Stimulated activated CD4-positive, alpha-beta T cell treated with anti-CD3 and anti-CD28 coated beads, Interleukin-2, amount 100 ng/mL, for 4 hours (primary cell): ENCODE measurements around the gene SMYD3.
"Not testable (repeated sequence)": the region's sequence is repeated elsewhere in the genome, so short reads cannot be mapped to it uniquely, and the experiment has no call there.

ENCODE experiments used
- DNase-seq: peaks from one replicate; pipeline ENCODE4 v3.0.0-alpha.2; 2020; ENCODE audit warnings: low read depth

SMYD3 gene

GRCh38 chr1:246416261-246416660 is 90.8 kb downstream of the SMYD3 start:
- DNase-seq = no peak

DNA sequence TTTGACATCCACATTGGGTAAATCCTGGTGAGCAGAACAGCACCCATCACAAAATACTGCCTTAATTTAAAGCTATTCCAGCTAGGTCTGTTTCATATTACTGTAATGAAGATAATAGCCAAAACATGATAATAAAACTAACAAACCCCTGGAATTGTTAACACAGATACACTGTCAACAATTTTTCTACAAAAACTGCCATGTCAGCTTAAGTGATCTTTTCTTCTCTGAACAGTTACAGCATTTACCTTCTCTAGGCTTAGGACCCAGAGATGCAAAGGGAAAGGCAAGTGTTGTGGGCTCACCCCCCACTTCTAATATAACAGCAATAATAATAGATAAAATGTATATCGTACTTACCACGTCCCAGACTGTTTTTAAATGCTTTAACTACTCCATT is 92.1 kb downstream of the SMYD3 start:
- no peak for DNase-seq

- DNase-seq = no peak
These were observed 93.6 kb downstream of the SMYD3 start for GRCh38 chr1:246413430-246413829.

- no peak for DNase-seq
These were observed 103.0 kb downstream of the SMYD3 start for GRCh38 chr1:246404078-246404477.

- DNase-seq = no peak
These were observed 108.8 kb downstream of the SMYD3 start for GRCh38 chr1:246398126-246398813.

- no peak for DNase-seq
These were observed 110.0 kb downstream of the SMYD3 start for GRCh38 chr1:246397046-246397445.

DNA sequence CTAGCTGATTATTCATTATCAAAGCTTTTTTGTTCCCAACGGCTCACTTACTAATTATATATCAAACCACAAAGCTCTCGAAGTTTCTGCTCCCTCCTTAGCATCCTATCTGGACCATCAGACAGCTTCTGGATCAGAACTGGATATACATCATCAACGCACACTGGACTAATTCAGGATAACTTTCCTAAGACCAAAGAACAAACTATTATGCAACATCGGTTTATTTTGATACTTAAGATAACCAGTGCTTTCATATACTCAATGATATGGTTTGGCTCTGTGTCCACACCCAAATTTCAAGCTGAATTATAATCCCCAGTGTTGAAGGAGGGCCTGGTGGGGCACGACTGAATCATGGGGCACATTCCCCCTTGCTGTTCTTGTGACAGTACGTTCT is 110.8 kb downstream of the SMYD3 start:
- DNase-seq = no peak

DNA sequence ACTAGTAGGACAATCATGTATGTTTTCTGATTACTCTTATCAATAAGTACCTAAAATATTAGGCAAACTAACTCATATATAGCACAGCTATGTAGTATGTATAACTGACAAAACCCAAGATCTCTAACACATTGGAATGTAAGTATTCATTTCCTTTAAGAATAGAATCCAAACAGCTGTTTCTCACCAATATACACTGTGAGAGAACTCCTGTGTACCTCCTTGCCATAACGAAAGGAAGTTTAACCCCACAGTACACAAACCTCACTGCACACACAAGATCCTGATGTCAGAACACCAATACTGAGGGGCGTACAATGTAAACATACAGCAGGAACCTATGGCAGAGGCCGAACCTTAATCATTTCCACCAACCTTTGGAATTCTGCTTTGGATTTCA is 113.0 kb downstream of the SMYD3 start:
- DNase-seq = no peak

GRCh38 chr1:246390855-246391254 is 116.2 kb downstream of the SMYD3 start:
- DNase-seq = no peak

GRCh38 chr1:246384616-246385015 is 122.5 kb downstream of the SMYD3 start:
- no peak for DNase-seq

DNA sequence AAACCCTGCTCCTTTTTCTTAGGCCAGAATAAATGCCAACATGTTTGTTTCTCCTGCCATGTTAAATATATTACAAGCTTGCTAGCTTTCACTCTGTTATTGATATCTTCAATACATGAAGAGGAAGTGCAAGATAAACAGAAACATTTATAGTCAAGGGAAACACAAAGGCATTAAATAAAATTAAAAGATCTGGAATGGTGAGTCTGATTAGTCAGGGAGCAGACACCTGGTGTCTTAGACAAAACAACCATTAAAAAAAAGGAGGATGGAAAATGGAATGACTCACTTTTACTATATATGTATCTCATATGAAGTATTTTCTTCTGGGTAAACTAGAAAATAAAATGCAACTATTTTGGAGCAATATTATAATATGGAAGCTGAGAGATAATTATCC is 123.3 kb downstream of the SMYD3 start:
- DNase-seq = no peak

DNA sequence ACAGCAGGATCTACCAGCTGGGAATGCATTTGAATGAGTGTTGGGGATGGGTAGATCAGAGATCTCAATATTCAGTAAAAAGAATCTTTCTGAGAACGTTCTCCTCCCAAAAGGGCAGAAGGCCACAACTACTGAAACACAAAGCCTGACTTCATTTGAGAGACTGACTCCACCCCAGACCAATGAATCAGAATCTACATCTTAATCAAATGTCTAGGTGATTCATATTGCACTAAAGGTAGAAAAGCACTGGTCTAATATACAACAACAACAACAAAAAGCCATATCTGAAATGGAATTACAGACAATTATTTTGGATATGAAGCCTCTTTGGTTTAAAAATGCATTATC is 123.9 kb downstream of the SMYD3 start:
- no peak for DNase-seq

GRCh38 chr1:246382589-246383238 is 124.4 kb downstream of the SMYD3 start:
- no peak for DNase-seq

GRCh38 chr1:246381452-246381851 is 125.6 kb downstream of the SMYD3 start:
- no peak for DNase-seq

DNA sequence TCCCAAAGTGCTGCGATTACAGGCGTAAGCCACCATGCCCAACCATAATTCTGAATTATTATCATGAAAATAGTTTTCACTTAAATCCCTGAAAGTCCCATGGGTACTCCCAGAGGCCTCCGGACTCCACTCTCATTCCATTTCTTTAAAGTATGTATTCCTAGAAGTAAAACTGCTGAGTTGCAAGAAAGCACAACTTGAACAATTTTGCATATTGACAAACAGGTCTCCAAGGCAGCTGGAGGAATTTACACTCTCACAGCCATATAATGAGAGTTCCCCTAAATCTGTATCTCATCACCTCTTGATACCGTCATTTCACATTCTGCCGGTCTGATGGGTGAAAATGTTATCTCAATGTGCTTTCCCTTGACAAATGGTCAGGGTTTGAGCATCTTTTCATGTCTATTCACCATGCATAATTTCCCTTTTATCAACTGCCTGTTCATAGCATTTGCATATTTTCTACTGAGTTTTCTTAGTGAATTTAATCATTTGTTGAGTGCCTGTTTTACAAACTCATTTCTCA is 129.4 kb downstream of the SMYD3 start:
- DNase-seq = no peak

DNA sequence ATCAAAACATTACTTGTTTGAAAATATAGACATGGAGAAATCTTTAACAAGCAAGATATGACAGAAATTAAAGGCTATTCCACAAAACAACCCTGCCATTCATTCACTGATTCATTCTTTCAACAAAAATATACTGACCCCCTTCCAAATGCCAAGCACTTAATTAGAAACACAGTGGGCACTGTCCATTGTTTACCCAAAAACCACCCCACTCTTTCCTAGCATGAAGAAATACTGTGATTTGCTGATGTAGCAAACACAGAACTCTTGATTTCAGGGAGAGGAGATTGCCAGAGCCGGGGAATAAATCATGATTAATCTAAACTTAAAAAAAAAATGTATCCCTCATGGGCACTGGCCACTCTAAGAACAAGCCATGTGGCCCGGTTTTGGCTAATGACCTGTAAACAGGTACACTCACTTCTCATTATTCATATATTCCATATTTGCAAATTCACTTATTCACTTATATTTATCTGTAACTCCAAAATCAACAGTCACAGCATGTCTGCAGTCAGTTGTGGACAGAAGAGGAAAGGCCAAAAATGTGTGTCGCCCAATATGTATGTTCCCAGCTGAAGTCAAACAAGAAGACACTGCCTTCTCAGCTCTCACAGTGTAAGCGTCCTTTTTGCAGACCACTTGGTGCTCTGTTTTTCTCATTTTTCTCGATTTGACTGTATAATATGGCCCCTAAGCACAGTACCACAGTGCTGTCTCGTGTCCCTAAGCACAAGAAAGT is 133.1 kb downstream of the SMYD3 start:
- DNase-seq = no peak

GRCh38 chr1:246372559-246372958 is 134.5 kb downstream of the SMYD3 start:
- no peak for DNase-seq

- DNase-seq = no peak
These were observed 140.0 kb downstream of the SMYD3 start for GRCh38 chr1:246367041-246367440.

GRCh38 chr1:246365708-246366107 is 141.4 kb downstream of the SMYD3 start:
- no peak for DNase-seq

- no peak for DNase-seq
These were observed 142.6 kb downstream of the SMYD3 start for GRCh38 chr1:246364415-246364941.

GRCh38 chr1:246357014-246357598 is 150.0 kb downstream of the SMYD3 start:
- DNase-seq = not testable (repeated sequence)

DNA sequence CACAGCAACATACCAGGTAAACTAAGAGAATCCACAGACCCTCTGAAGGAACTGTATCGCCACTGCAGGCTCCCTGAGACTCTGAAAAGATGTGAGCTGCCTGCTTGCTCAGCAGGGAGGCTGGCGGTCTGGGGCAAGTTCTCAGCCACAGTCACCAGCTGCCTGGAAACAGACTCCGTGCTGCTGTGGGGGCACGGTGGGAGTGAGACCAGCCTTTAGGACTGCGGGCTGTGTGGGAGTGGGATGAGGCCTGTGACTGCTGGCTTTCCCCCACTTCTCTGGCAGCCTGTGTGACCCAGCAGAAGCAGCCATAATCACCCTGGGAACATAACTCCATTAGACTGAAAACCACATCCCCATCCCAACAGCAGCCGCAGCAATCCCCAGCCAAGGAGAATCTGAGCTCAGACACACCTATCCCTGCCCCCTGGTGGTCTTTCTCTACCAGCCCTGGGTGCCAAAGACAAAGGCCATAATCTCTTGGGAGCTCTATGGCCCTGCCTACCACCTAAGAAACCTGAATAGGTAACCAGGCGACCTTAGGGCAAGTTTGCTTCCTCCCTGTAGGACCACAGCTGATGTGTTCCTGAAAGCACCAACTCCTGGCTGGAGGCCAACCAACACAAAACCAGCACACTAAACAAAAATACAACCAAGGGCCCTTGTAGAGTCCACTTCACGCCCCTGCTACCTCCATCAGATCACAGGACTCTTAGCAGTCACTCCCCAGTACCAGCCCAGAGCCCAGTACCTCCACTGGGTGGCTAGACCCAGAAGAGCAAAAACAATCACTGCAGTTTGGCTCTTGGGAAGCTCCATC is 151.5 kb downstream of the SMYD3 start:
- DNase-seq = no peak
